Breast epithelium (tissue), 3 donors: ENCODE data around the gene IL1RAPL2.

Source experiments
- CTCF ChIP-seq, 3 donors: fragments of 450-650 bp; IDR thresholded peaks; one replicate each; pipeline ENCODE4 v1.5.1; 2016 to 2017; ENCODE audit warnings: antibody characterized with exemption in 3 of 3, mild to moderate bottlenecking in 3 of 3, moderate library complexity in 3 of 3
- POLR2A ChIP-seq: fragments of 450-650 bp; IDR thresholded peaks from one replicate; pipeline ENCODE4 v1.6.1; 2016; ENCODE audit warnings: antibody characterized with exemption, mild to moderate bottlenecking, moderate library complexity
- POLR2AphosphoS5 ChIP-seq, 3 donors: sonication (generic); formaldehyde crosslinking; IDR thresholded peaks; one replicate each; pipeline ENCODE4 v1.6.1; 2017; ENCODE audit warnings: antibody characterized with exemption in 3 of 3

GRCh38 chrX:105191878-105192277 is 625.9 kb downstream of the IL1RAPL2 start:
- TF ChIP-seq POLR2AphosphoS5 (IDR thresholded peaks at IDR 0.05) = no peak
- TF ChIP-seq CTCF (IDR thresholded peaks at IDR 0.05) = no peak
- no peak for TF ChIP-seq POLR2A
